ENCODE measurements around the gene XXYLT1. TPM values are rescaled to one million over a fixed set of nuclear protein-coding genes. Genes with fewer than 3 reads are reported as not detected.

The XXYLT1 gene
- total RNA-seq, 1 donor from 2014 or later: 9.8 TPM

GRCh38 chr3:195084746-195085145 is 186.2 kb downstream of the XXYLT1 start:
- no peak overlapping the region for H3K4me3 ChIP-seq
- H3K4me1 ChIP-seq: peaks cover 17% of the 10 kb centered on the region
- no peaks in the 10 kb centered on the region for H3K27me3 ChIP-seq
- no peaks in the 10 kb centered on the region for H3K9me3 ChIP-seq
- no peak overlapping the region for H3K27ac ChIP-seq
- no peak for ATAC-seq
- H3K36me3 ChIP-seq: no peaks in the 10 kb centered on the region
- no peak for DNase-seq
- intact Hi-C loops (cut with DNase I): no loop called here
- no peak for TF ChIP-seq CTCF (IDR thresholded peaks at IDR 0.05)

- TF ChIP-seq CTCF (IDR thresholded peaks at IDR 0.05): no peak
- intact Hi-C loops (cut with DNase I): no loop called here
- Histone ChIP-seq H3K4me1 (peaks cover 17% of the 10 kb centered on the region), H3K4me3 (no peak overlapping the region), H3K9me3 (no peaks in the 10 kb centered on the region), H3K27ac (no peak overlapping the region), H3K27me3 (no peaks in the 10 kb centered on the region), H3K36me3 (no peaks in the 10 kb centered on the region)
- ATAC-seq: no peak
- no peak for DNase-seq
Measured at GRCh38 chr3:195083659-195084058, 187.3 kb downstream of the XXYLT1 start.

DNA sequence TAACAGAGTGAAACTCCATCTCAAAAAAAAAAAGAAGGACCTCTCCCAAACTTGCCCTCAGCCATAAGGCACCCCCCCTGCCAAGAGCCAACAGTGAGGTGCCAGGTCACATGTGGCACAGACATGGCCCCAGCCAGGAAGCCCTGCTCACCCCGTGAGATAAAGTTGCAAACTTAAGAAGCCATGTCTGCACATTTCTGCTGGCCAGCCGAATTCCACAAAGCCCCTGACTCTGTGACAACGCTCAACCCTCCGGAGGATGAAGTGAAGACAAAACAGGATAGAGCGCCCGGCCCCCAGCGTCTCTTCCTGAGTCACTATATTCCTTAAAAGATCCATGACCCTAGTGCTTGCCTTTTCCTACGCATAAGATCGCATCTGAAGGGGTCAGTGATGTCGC is 188.1 kb downstream of the XXYLT1 start:
- Histone ChIP-seq H3K4me1 (peaks cover 17% of the 10 kb centered on the region), H3K27me3 (no peaks in the 10 kb centered on the region), H3K36me3 (no peaks in the 10 kb centered on the region), H3K4me3 (no peak overlapping the region), H3K27ac (no peak overlapping the region), H3K9me3 (no peaks in the 10 kb centered on the region)
- TF ChIP-seq CTCF (IDR thresholded peaks at IDR 0.05): no peak
- intact Hi-C loops (cut with DNase I): no loop called here
- no peak for ATAC-seq
- DNase-seq: no peak

DNA sequence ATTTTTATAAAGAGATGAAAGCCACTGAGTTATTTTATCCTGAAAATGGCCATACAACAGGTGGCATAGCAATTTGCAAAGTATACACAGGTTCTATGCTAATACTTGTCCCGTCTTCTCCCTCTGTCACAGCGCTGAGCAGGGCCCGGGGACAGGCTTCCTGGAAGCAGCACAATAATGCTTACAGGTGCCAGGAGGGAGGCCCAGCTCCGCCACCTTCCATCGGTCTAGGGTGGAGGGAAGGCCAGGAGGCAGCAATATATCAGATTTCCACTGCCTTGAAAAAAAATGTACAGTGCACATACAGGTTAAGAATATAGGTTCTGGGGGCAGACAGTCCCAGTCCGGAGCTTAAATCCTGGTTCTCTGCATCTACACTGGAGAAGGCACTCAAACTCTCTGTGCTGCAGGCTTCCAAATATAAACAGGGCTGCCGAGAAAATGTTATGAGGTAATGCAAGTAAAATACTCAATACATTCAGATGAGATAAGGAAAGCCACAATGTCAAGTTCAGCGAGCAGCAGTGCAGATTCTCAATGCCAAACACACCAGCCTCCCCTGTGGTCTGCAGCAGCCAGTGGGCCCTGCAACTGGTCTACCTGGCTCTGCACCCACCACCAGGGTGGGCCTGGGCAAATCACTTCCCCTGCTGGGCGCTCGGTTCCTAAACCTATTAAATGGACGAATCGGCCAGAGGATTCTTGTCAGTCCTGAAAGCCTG is 189.6 kb downstream of the XXYLT1 start:
- H3K4me1 ChIP-seq: peaks cover 17% of the 10 kb centered on the region
- TF ChIP-seq CTCF (IDR thresholded peaks at IDR 0.05): no peak
- DNase-seq: no peak
- H3K4me3 ChIP-seq: no peak overlapping the region
- no peaks in the 10 kb centered on the region for H3K36me3 ChIP-seq
- no peaks in the 10 kb centered on the region for H3K9me3 ChIP-seq
- peak; percentile 5 for ATAC-seq
- intact Hi-C loops (cut with DNase I): no loop called here
- H3K27me3 ChIP-seq: no peaks in the 10 kb centered on the region
- H3K27ac ChIP-seq: peak overlapping the region; percentile 24

- peaks cover 17% of the 10 kb centered on the region for H3K4me1 ChIP-seq
- ATAC-seq: no peak
- intact Hi-C loops (cut with DNase I): no loop called here
- TF ChIP-seq CTCF (IDR thresholded peaks at IDR 0.05): no peak
- H3K9me3 ChIP-seq: no peaks in the 10 kb centered on the region
- H3K27ac ChIP-seq: no peak overlapping the region
- DNase-seq: no peak
- no peaks in the 10 kb centered on the region for H3K27me3 ChIP-seq
- no peak overlapping the region for H3K4me3 ChIP-seq
- H3K36me3 ChIP-seq: no peaks in the 10 kb centered on the region
Measured at GRCh38 chr3:195080571-195081151, 190.3 kb downstream of the XXYLT1 start.
